HepG2 (cell line): ENCODE results near the gene LRRC42. TPM values are rescaled to one million over a fixed set of nuclear protein-coding genes. Genes with fewer than 3 reads are reported as not detected.

Experiments used
- ATAC-seq: fragments of 200-7000 bp; cut with Tn5 transposase; 3 replicates; pipeline ENCODE4 v1.9.1; 2020; ENCODE audit warnings: mild to moderate bottlenecking, moderate library complexity
- BruUV-seq: library from RNA; stranded (reverse); fragments of 400-500 nt; replicated peaks from 2 replicates; lab custom pipeline; 2021; lab: Mats Ljungman, UMichigan
- CTCF ChIA-PET: fragments of 300-600 bp; formaldehyde crosslinking; extraction: SDS; loops from one replicate; lab custom pipeline; 2021; ENCODE audit warnings: low total read pairs, inconsistent platforms, low intra/inter-chr PET ratio; lab: Yijun Ruan, JAX
- POLR2A ChIA-PET: fragments of 350-600 bp; sonication (Branson Sonifier 250); formaldehyde crosslinking; loops from one replicate; lab custom pipeline; 2020; ENCODE audit warnings: antibody characterized with exemption, inconsistent platforms; lab: Yijun Ruan, JAX
- DNase-seq: peaks from one replicate; pipeline ENCODE4 v3.0.0-alpha.2; 2015; ENCODE audit warnings: low spot score
- FAIRE-seq: peaks from 3 replicates; lab custom pipeline; 2011; peaks lifted over from hg19 to GRCh38; lab: Jason Lieb, UNC
- H2AFZ ChIP-seq: one replicate; pipeline ENCODE4 v1.6.1; 2011; ENCODE audit warnings: low read length, inconsistent platforms
- H3K27ac ChIP-seq: fragments of 300-600 bp; 3 replicates; pipeline ENCODE4 v1.8.0; 2011; ENCODE audit warnings: mixed run types, mild to moderate bottlenecking, mixed read lengths, low read length, inconsistent platforms; ENCODE audit not compliant: insufficient read depth; ENCODE audit errors: extremely low read length
- H3K27me3 ChIP-seq, 2 experiments: fragments of 200-600 bp in 1 of 2; 2 replicates in 1 of 2; 3 replicates in 1 of 2; pipeline versions ENCODE4 v1.6.0 to v1.8.0; 2011; ENCODE audit warnings: low read length in 2 of 2, mild to moderate bottlenecking in 2 of 2, moderate library complexity in 2 of 2, inconsistent platforms in 1 of 2; ENCODE audit not compliant: insufficient read depth in 2 of 2, control insufficient read depth in 1 of 2
- H3K36me3 ChIP-seq, 2 experiments: fragments of 200-600 bp in 1 of 2; replicated peaks in 1 of 2; 2 replicates in 1 of 2; 3 replicates in 1 of 2; pipeline versions ENCODE4 v1.5.1 to v1.8.0; 2011; ENCODE audit warnings: low read length in 2 of 2, inconsistent platforms in 1 of 2; ENCODE audit not compliant: insufficient read depth in 2 of 2, control insufficient read depth in 1 of 2
- H3K4me1 ChIP-seq: 2 replicates; pipeline ENCODE4 v1.5.1; 2012; ENCODE audit warnings: low read length, inconsistent platforms; ENCODE audit not compliant: insufficient read depth
- H3K4me2 ChIP-seq: 2 replicates; pipeline ENCODE4 v1.6.0; 2011; ENCODE audit warnings: low read depth, low read length, inconsistent platforms
- H3K4me3 ChIP-seq, 3 experiments: fragments of 200-600 bp in 1 of 3; sonication (generic), shearing (Covaris generic) in 1 of 3; replicated peaks in 1 of 3; 2 replicates each; pipeline ENCODE4 v1.5.1; 2011 to 2016; ENCODE audit warnings: low read length in 3 of 3, inconsistent platforms in 2 of 3, low read depth in 2 of 3, mild to moderate bottlenecking in 2 of 3, control low read depth in 1 of 3, mixed read lengths in 1 of 3; ENCODE audit not compliant: insufficient read depth in 1 of 3
- H3K79me2 ChIP-seq: one replicate; pipeline ENCODE4 v1.6.1; 2011; ENCODE audit warnings: low read length, inconsistent platforms; ENCODE audit not compliant: insufficient read depth
- H3K9ac ChIP-seq: 2 replicates; pipeline ENCODE4 v1.6.0; 2011; ENCODE audit warnings: mild to moderate bottlenecking, low read depth, low read length, inconsistent platforms; ENCODE audit not compliant: insufficient read depth
- H3K9me3 ChIP-seq: 2 replicates; pipeline ENCODE4 v1.5.1; 2012; ENCODE audit warnings: mild to moderate bottlenecking, low read length
- H4K20me1 ChIP-seq: 2 replicates; pipeline ENCODE4 v1.6.0; 2011; ENCODE audit warnings: inconsistent platforms, mild to moderate bottlenecking, low read length, moderate library complexity; ENCODE audit not compliant: insufficient read depth
- PPARG ChIP-seq: conservative IDR thresholded peaks from 2 replicates; pipeline ENCODE4 v1.6.1; 2016; ENCODE audit warnings: missing biosample characterization, missing genetic modification reagents
- SMC3 ChIP-seq: IDR thresholded peaks from 2 replicates; pipeline ENCODE4 v1.6.1; 2011; ENCODE audit warnings: low read length, improper control_type of control experiment
- SRY ChIP-seq: sonication (generic); formaldehyde crosslinking; IDR thresholded peaks from 2 replicates; pipeline ENCODE4 v1.8.0; 2022; ENCODE audit warnings: mild to moderate bottlenecking, missing genetic modification reagents
- ZNF17 ChIP-seq: sonication (generic); formaldehyde crosslinking; IDR thresholded peaks from 2 replicates; pipeline ENCODE4 v1.5.0; 2020; ENCODE audit warnings: mild to moderate bottlenecking, missing genetic modification reagents
- ZNF225 ChIP-seq: sonication (generic); formaldehyde crosslinking; IDR thresholded peaks from 2 replicates; pipeline ENCODE4 v1.4.0; 2020; ENCODE audit warnings: mild to moderate bottlenecking, missing genetic modification reagents
- ZNF232 ChIP-seq: sonication (generic); formaldehyde crosslinking; IDR thresholded peaks from 2 replicates; pipeline ENCODE4 v1.4.0; 2020; ENCODE audit warnings: missing genetic modification reagents, borderline replicate concordance
- ZNF235 ChIP-seq: sonication (generic); formaldehyde crosslinking; IDR thresholded peaks from 2 replicates; pipeline ENCODE4 v1.8.1; 2023; ENCODE audit warnings: mild to moderate bottlenecking, missing genetic modification reagents, borderline replicate concordance
- ZNF24 ChIP-seq: fragments of 450-650 bp; IDR thresholded peaks from 2 replicates; pipeline ENCODE4 v1.6.1; 2017; ENCODE audit warnings: antibody characterized with exemption, mild to moderate bottlenecking
- WGBS: methylation state at CpG from one replicate; pipeline ENCODE4 v1.1.6; 2017; ENCODE audit warnings: low lambda C conversion rate; 5-methylcytosine and 5-hydroxymethylcytosine counted together
- in situ Hi-C: cut with HindIII; loops from 2 replicates; pipeline ENCODE4 v1.10.0; 2017; ENCODE audit warnings: low pct_unique_long_range_greater_than_20kb; ENCODE audit not compliant: extremely low pct_ligation_motif_present
- intact Hi-C: fragments of 100-400 bp; cut with micrococcal nuclease; formaldehyde crosslinking; loops from one replicate; pipeline ENCODE4 v1.10.0; 2022; ENCODE audit not compliant: unreplicated experiment
- polyA plus RNA-seq, 8 experiments: library from polyadenylated mRNA; depleted of rRNA in 3 of 8; stranded (reverse) in 7 of 8; unstranded in 1 of 8; fragments of >200 nt; fragmentation: Illumina TruSeq in 4 of 8; extraction: Trizol in 4 of 8; gene quantifications; 2 replicates each; pipeline versions ENCODE4 v1.2.1 to v1.2.3, GENCODE V29; 2011 to 2016; ENCODE audit warnings: low read depth in 4 of 8, missing spikeins in 1 of 8, mixed read lengths in 1 of 8; ENCODE audit not compliant: insufficient read depth in 1 of 8
- total RNA-seq, 5 experiments: library from RNA; depleted of rRNA; stranded (reverse); fragments of >200 nt; fragmentation: Illumina TruSeq; extraction: Trizol; gene quantifications; 2 replicates each; pipeline ENCODE4 v1.2.3, GENCODE V29; 2016; ENCODE audit warnings: low read depth in 1 of 5
- TF ChIP-seq, protein P1 (sequence below): sonication (generic); formaldehyde crosslinking; IDR thresholded peaks from 2 replicates; pipeline ENCODE4 v1.4.0; 2020; ENCODE audit warnings: missing genetic modification reagents
- TF ChIP-seq, protein P2 (sequence below): sonication (generic); formaldehyde crosslinking; IDR thresholded peaks from 2 replicates; pipeline ENCODE4 v1.9.0; 2021; ENCODE audit warnings: missing genetic modification reagents, mild to moderate bottlenecking, borderline replicate concordance
- TF ChIP-seq, protein P3 (sequence below): sonication (generic); formaldehyde crosslinking; IDR thresholded peaks from 2 replicates; pipeline ENCODE4 v1.4.0; 2020; ENCODE audit warnings: missing genetic modification reagents

Gene LRRC42
- total and polyA plus RNA-seq, 2 of the 13 experiments (the other 11 are each of a cell fraction or from before 2014, with no cell fraction given): 30.6 to 43.6 TPM

DNA sequence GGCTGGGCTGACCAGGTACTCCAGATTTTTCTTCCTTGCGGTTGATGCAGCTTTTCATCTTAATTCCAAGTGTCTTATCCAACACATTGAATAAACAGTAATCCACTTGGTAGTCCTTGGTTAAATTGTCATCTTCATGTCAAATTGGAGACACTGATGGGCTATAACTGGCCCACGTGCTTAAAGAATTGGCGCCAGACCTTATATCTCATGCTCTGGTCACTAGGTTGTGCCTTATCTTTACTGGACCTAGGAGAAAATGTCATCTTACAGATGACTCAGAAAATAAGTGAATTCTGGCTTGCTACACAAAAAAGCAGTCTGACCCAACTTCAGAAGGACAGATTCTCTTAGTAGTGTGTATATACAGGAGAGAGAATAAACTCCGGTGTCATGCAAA is 16.2 kb downstream of the LRRC42 start (continued):
- TF ChIP-seq ZNF24 (no peak), SMC3 (no peak)

DNA sequence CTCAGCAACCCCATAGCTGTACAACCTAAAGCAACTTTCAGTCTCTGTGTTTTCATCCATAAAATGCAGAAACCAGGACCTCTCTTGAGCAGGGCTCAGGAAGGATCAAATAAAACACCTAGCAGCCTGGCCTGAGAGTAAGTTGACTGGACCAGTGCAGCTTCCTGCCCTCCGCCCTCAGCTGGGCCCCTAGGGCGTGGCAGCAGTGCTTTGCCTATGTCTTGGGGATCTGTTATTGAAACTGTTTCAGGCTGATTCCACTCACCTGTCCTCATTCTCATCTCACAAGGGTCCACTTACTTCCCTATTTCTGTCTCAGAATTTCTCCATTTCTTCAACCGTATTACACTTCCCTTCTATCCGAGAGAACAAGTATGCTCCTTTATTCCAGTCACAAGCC is 17.3 kb downstream of the LRRC42 start:
- in situ Hi-C loops: no loop called here
- H3K79me2 ChIP-seq: no peaks in the 10 kb centered on the region
- no peaks in the 10 kb centered on the region for H4K20me1 ChIP-seq
- no peaks in the 10 kb centered on the region for H3K9me3 ChIP-seq
- H3K4me1 ChIP-seq: peaks cover 28% of the 10 kb centered on the region
- H3K27me3 ChIP-seq: no peaks in the 10 kb centered on the region
- ChIA-PET POLR2A (interaction anchor here (1.5 to 1.8 kb wide), 2 partner anchors 18 to 19 kb away, joined by 4 read pairs; partner anchors contain the start of gene IFT25), CTCF (no interaction called here)
- WGBS: over 99% methylated on average over 4 of the region's 4 CpGs
- H2AFZ ChIP-seq: no peak overlapping the region
- BruUV-seq: no TSS peak
- FAIRE-seq (no peak), DNase-seq (no peak), ATAC-seq (no peak)
- H3K36me3 ChIP-seq: peaks cover 21 to 54% of the 10 kb centered on the region in 2 experiments
- H3K27ac ChIP-seq: no peak overlapping the region
- H3K9ac ChIP-seq: no peak overlapping the region
- H3K4me3 ChIP-seq: no peak overlapping the region
- intact Hi-C loops: no loop called here
- TF ChIP-seq PPARG (CRISPR knock-in tag) (no peak), ZNF17 (no peak), ZNF232 (no peak), SRY (CRISPR knock-in tag) (no peak), ZNF235 (CRISPR knock-in tag) (no peak), ZNF225 (CRISPR knock-in tag) (no peak)
- TF ChIP-seq, protein P1, sequence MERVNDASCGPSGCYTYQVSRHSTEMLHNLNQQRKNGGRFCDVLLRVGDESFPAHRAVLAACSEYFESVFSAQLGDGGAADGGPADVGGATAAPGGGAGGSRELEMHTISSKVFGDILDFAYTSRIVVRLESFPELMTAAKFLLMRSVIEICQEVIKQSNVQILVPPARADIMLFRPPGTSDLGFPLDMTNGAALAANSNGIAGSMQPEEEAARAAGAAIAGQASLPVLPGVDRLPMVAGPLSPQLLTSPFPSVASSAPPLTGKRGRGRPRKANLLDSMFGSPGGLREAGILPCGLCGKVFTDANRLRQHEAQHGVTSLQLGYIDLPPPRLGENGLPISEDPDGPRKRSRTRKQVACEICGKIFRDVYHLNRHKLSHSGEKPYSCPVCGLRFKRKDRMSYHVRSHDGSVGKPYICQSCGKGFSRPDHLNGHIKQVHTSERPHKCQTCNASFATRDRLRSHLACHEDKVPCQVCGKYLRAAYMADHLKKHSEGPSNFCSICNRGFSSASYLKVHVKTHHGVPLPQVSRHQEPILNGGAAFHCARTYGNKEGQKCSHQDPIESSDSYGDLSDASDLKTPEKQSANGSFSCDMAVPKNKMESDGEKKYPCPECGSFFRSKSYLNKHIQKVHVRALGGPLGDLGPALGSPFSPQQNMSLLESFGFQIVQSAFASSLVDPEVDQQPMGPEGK (CRISPR knock-in tag): no peak
- TF ChIP-seq, protein P2, sequence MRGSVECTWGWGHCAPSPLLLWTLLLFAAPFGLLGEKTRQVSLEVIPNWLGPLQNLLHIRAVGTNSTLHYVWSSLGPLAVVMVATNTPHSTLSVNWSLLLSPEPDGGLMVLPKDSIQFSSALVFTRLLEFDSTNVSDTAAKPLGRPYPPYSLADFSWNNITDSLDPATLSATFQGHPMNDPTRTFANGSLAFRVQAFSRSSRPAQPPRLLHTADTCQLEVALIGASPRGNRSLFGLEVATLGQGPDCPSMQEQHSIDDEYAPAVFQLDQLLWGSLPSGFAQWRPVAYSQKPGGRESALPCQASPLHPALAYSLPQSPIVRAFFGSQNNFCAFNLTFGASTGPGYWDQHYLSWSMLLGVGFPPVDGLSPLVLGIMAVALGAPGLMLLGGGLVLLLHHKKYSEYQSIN (CRISPR knock-in tag): no peak
- TF ChIP-seq, protein P3, sequence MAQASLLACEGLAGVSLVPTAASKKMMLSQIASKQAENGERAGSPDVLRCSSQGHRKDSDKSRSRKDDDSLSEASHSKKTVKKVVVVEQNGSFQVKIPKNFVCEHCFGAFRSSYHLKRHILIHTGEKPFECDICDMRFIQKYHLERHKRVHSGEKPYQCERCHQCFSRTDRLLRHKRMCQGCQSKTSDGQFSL (CRISPR knock-in tag): no peak
- no peak overlapping the region for H3K4me2 ChIP-seq
